HepG2 (cell line): ENCODE measurements around the gene STAT5A. TPM values are rescaled to one million over a fixed set of nuclear protein-coding genes. Genes with fewer than 3 reads are reported as not detected.

Source experiments
- CBX5 ChIP-seq: sonication (generic); formaldehyde crosslinking; IDR thresholded peaks from 2 replicates; pipeline ENCODE4 v1.4.0; 2020; ENCODE audit warnings: missing genetic modification reagents, borderline replicate concordance
- CCAR2 ChIP-seq: fragments of 200-400 bp; formaldehyde crosslinking; optimal IDR thresholded peaks from 2 replicates; pipeline ENCODE3; 2018; ENCODE audit warnings: low read depth, mild to moderate bottlenecking, low read length, moderate library complexity
- FUBP1 ChIP-seq: sonication (generic); formaldehyde crosslinking; IDR thresholded peaks from 2 replicates; pipeline ENCODE4 v1.5.1; 2020; ENCODE audit warnings: missing genetic modification reagents, mild to moderate bottlenecking, borderline replicate concordance
- GATA4 ChIP-seq: sonication (generic); IDR thresholded peaks from 2 replicates; pipeline ENCODE4 v1.6.1; 2016; ENCODE audit warnings: antibody characterized with exemption, low read depth, borderline replicate concordance
- MED1 ChIP-seq: sonication (generic); formaldehyde crosslinking; IDR thresholded peaks from 2 replicates; pipeline ENCODE4 v1.4.0; 2020; ENCODE audit warnings: missing genetic modification reagents
- NFYB ChIP-seq: sonication (generic); formaldehyde crosslinking; IDR thresholded peaks from 2 replicates; pipeline ENCODE4 v1.4.0; 2020; ENCODE audit warnings: missing genetic modification reagents
- RBM22 ChIP-seq: fragments of 200-400 bp; formaldehyde crosslinking; optimal IDR thresholded peaks from 2 replicates; pipeline ENCODE3; 2017; ENCODE audit warnings: mild to moderate bottlenecking, low read length, moderate library complexity
- RXRB ChIP-seq: IDR thresholded peaks from 2 replicates; pipeline ENCODE4 v1.6.1; 2016; ENCODE audit warnings: borderline replicate concordance, missing genetic modification reagents, missing compliant biosample characterization
- THAP7 ChIP-seq: sonication (generic); formaldehyde crosslinking; IDR thresholded peaks from 2 replicates; pipeline ENCODE4 v1.8.1; 2023; ENCODE audit warnings: mild to moderate bottlenecking, missing genetic modification reagents
- ZBTB14 ChIP-seq: sonication (generic); formaldehyde crosslinking; IDR thresholded peaks from 2 replicates; pipeline ENCODE4 v1.4.0; 2020; ENCODE audit warnings: missing genetic modification reagents
- ZFP62 ChIP-seq: sonication (generic); formaldehyde crosslinking; IDR thresholded peaks from 2 replicates; pipeline ENCODE4 v1.4.0; 2020; ENCODE audit warnings: missing genetic modification reagents
- ZFP82 ChIP-seq: sonication (generic); formaldehyde crosslinking; IDR thresholded peaks from 2 replicates; pipeline ENCODE4 v1.5.1; 2020; ENCODE audit warnings: mild to moderate bottlenecking, missing genetic modification reagents, borderline replicate concordance
- ZNF143 ChIP-seq: sonication (generic); formaldehyde crosslinking; IDR thresholded peaks from 2 replicates; pipeline ENCODE4 v1.4.0; 2020; ENCODE audit warnings: missing genetic modification reagents
- ZNF264 ChIP-seq: sonication (generic); formaldehyde crosslinking; IDR thresholded peaks from 2 replicates; pipeline ENCODE4 v1.4.0; 2020; ENCODE audit warnings: missing genetic modification reagents
- ZNF317 ChIP-seq: sonication (generic); formaldehyde crosslinking; IDR thresholded peaks from 2 replicates; pipeline ENCODE4 v1.5.0; 2020; ENCODE audit warnings: mild to moderate bottlenecking, missing genetic modification reagents
- ZNF362 ChIP-seq: sonication (generic); formaldehyde crosslinking; IDR thresholded peaks from 2 replicates; pipeline ENCODE4 v1.4.0; 2020; ENCODE audit warnings: missing genetic modification reagents, mild to moderate bottlenecking, borderline replicate concordance
- ZNF432 ChIP-seq: sonication (generic); formaldehyde crosslinking; IDR thresholded peaks from 2 replicates; pipeline ENCODE4 v1.5.0; 2020; ENCODE audit warnings: missing genetic modification reagents, mild to moderate bottlenecking, borderline replicate concordance
- ZNF543 ChIP-seq: sonication (generic); formaldehyde crosslinking; IDR thresholded peaks from 2 replicates; pipeline ENCODE4 v1.4.0; 2020; ENCODE audit warnings: mild to moderate bottlenecking, missing genetic modification reagents
- ZNF574 ChIP-seq: sonication (generic); formaldehyde crosslinking; IDR thresholded peaks from 2 replicates; pipeline ENCODE4 v1.4.0; 2020; ENCODE audit warnings: missing genetic modification reagents
- ZNF740 ChIP-seq: sonication (generic); formaldehyde crosslinking; IDR thresholded peaks from 2 replicates; pipeline ENCODE4 v1.4.0; 2020; ENCODE audit warnings: missing genetic modification reagents
- polyA plus RNA-seq, 8 experiments: library from polyadenylated mRNA; depleted of rRNA in 3 of 8; stranded (reverse) in 7 of 8; unstranded in 1 of 8; fragments of >200 nt; fragmentation: Illumina TruSeq in 4 of 8; extraction: Trizol in 4 of 8; gene quantifications; 2 replicates each; pipeline versions ENCODE4 v1.2.1 to v1.2.3, GENCODE V29; 2011 to 2016; ENCODE audit warnings: low read depth in 4 of 8, missing spikeins in 1 of 8, mixed read lengths in 1 of 8; ENCODE audit not compliant: insufficient read depth in 1 of 8
- total RNA-seq, 5 experiments: library from RNA; depleted of rRNA; stranded (reverse); fragments of >200 nt; fragmentation: Illumina TruSeq; extraction: Trizol; gene quantifications; 2 replicates each; pipeline ENCODE4 v1.2.3, GENCODE V29; 2016; ENCODE audit warnings: low read depth in 1 of 5

The STAT5A gene
- total and polyA plus RNA-seq, 2 of the 13 experiments (the other 11 are each of a cell fraction or from before 2014, with no cell fraction given) = 1.4 to 4.1 TPM

- TF ChIP-seq ZBTB14 (CRISPR knock-in tag) (peak; percentile 92), ZNF264 (CRISPR knock-in tag) (peak; percentile 83), CCAR2 (no peak), GATA4 (no peak; the same call in 1 of the 2 replicates), THAP7 (CRISPR knock-in tag) (0 out of 2 replicates have a peak, but pooled peaks have one; percentile 37), NFYB (CRISPR knock-in tag) (peak; percentile 23; the same call in 1 of the 2 replicates), MED1 (CRISPR knock-in tag) (peak; percentile 84), ZNF317 (CRISPR knock-in tag) (peak; percentile 58; the same call in 1 of the 2 replicates), ZNF574 (CRISPR knock-in tag) (peak; percentile 75), ZNF740 (CRISPR knock-in tag) (no peak), ZNF143 (CRISPR knock-in tag) (peak; percentile 51), ZFP62 (CRISPR knock-in tag) (0 out of 2 replicates have a peak, but pooled peaks have one; percentile 71), FUBP1 (CRISPR knock-in tag) (no peak), ZNF362 (CRISPR knock-in tag) (peak; percentile 51; the same call in 1 of the 2 replicates), ZNF432 (CRISPR knock-in tag) (no peak), ZNF543 (CRISPR knock-in tag) (peak; percentile 88), ZFP82 (CRISPR knock-in tag) (0 out of 2 replicates have a peak, but pooled peaks have one; percentile 82), CBX5 (CRISPR knock-in tag) (no peak; the same call in 1 of the 2 replicates), RBM22 (no peak), RXRB (CRISPR knock-in tag) (peak; percentile 96)
These were observed 11.5 kb upstream of the STAT5A start (continued) for GRCh38 chr17:42276609-42277341.
